Gastroesophageal sphincter (tissue), 3 donors: ENCODE data around the gene KLF17.

Experiments used
- CTCF ChIP-seq, 4 experiments: fragments of 200-600 bp in 2 of 4; fragments of 450-650 bp in 2 of 4; sonication (generic) in 1 of 4; IDR thresholded peaks; one replicate each; pipeline ENCODE4 v1.5.1; 2017 to 2019; ENCODE audit warnings: antibody characterized with exemption in 4 of 4, mild to moderate bottlenecking in 2 of 4, moderate library complexity in 2 of 4
- POLR2AphosphoS5 ChIP-seq: sonication (generic); formaldehyde crosslinking; IDR thresholded peaks from one replicate; pipeline ENCODE4 v1.6.1; 2017; ENCODE audit warnings: antibody characterized with exemption

- TF ChIP-seq CTCF (IDR thresholded peaks at IDR 0.05) (no peak), POLR2AphosphoS5 (no peak)
Observed at GRCh38 chr1:44113095-44113609, 5.5 kb upstream of the KLF17 start.
